A549 (cell line): ENCODE results near the gene TSN. TPM values are rescaled to one million over a fixed set of nuclear protein-coding genes. Genes with fewer than 3 reads are reported as not detected.

Experiments used
- ATAC-seq, 2 experiments: fragments of 200-7000 bp in 1 of 2; fragments of >200 bp in 1 of 2; cut with Nextera tagmentation in 1 of 2; cut with Tn5 transposase in 1 of 2; 3 replicates each; pipeline versions ENCODE4 v1.8.0 to v1.9.1; 2018 to 2020; ENCODE audit warnings: mild to moderate bottlenecking in 1 of 2, moderate library complexity in 1 of 2
- CTCF ChIA-PET: fragments of 300-600 bp; sonication (Branson Sonifier 250); formaldehyde crosslinking; extraction: SDS; loops from one replicate; lab custom pipeline; 2021; ENCODE audit warnings: antibody characterized with exemption, inconsistent platforms; lab: Yijun Ruan, JAX
- POLR2A ChIA-PET: fragments of 350-600 bp; formaldehyde crosslinking; extraction: SDS; loops from one replicate; lab custom pipeline; 2021; ENCODE audit warnings: antibody characterized with exemption, inconsistent platforms; lab: Yijun Ruan, JAX
- DNase-seq, 2 experiments: peaks; one replicate each; pipeline versions ENCODE4 v3.0.0 to v3.0.0-alpha.2; 2011 to 2016; ENCODE audit warnings: low read depth in 1 of 2, low spot score in 1 of 2
- FAIRE-seq: peaks from 2 replicates; lab custom pipeline; 2011; peaks lifted over from hg19 to GRCh38; lab: Jason Lieb, UNC
- H3K27ac ChIP-seq, 2 experiments: fragments of >200 bp; sonication (Bioruptor Twin); formaldehyde crosslinking; 3 replicates each; pipeline ENCODE4 v1.5.1; 2016 to 2017
- H3K4me1 ChIP-seq: fragments of >200 bp; sonication (Bioruptor Twin); formaldehyde crosslinking; 3 replicates; pipeline ENCODE4 v1.6.1; 2016
- H3K4me2 ChIP-seq: fragments of >200 bp; sonication (Bioruptor Twin); formaldehyde crosslinking; 3 replicates; pipeline ENCODE4 v1.6.1; 2016
- H3K4me3 ChIP-seq: fragments of >200 bp; sonication (Bioruptor Twin); formaldehyde crosslinking; 3 replicates; pipeline ENCODE4 v1.5.1; 2016
- H3K9me3 ChIP-seq: fragments of >200 bp; sonication (Bioruptor Twin); formaldehyde crosslinking; 3 replicates; pipeline ENCODE4 v1.6.1; 2016
- BCL3 ChIP-seq: fragments of >200 bp; sonication (Bioruptor Twin); formaldehyde crosslinking; IDR thresholded peaks from 3 replicates; pipeline ENCODE4 v1.6.1; 2016
- BHLHE40 ChIP-seq: IDR thresholded peaks from 2 replicates; pipeline ENCODE4 v1.6.1; 2012; ENCODE audit warnings: low read depth, low read length, inconsistent platforms
- CBX8 ChIP-seq: fragments of 200-600 bp; sonication (generic); IDR thresholded peaks from 2 replicates; pipeline ENCODE4 v1.6.1; 2016
- CEBPB ChIP-seq, 2 experiments: fragments of >200 bp in 1 of 2; sonication (Bioruptor Twin) in 1 of 2; formaldehyde crosslinking in 1 of 2; IDR thresholded peaks; 2 replicates each; pipeline ENCODE4 v1.6.1; 2012 to 2016
- EHF ChIP-seq: fragments of 250-450 bp; sonication (Bioruptor Pico); IDR thresholded peaks from 2 replicates; pipeline ENCODE4 v1.5.0; 2020; ENCODE audit warnings: mild to moderate bottlenecking
- EP300 ChIP-seq, 2 experiments: fragments of >200 bp; sonication (Bioruptor Twin); formaldehyde crosslinking; IDR thresholded peaks; 2 replicates in 1 of 2; 3 replicates in 1 of 2; pipeline ENCODE4 v1.6.1; 2016 to 2017
- FOXS1 ChIP-seq: fragments of 250-450 bp; sonication (Bioruptor Pico); IDR thresholded peaks from 2 replicates; pipeline ENCODE4 v1.5.0; 2020; ENCODE audit warnings: mild to moderate bottlenecking, moderate library complexity
- HDAC2 ChIP-seq: fragments of 200-600 bp; sonication (generic); IDR thresholded peaks from 2 replicates; pipeline ENCODE4 v1.6.1; 2016
- HOXB13 ChIP-seq: fragments of 250-450 bp; sonication (Bioruptor Pico); IDR thresholded peaks from 2 replicates; pipeline ENCODE4 v1.5.0; 2020; ENCODE audit warnings: low read depth, mild to moderate bottlenecking, moderate library complexity
- HOXB5 ChIP-seq: fragments of 250-450 bp; sonication (Bioruptor Pico); IDR thresholded peaks from 2 replicates; pipeline ENCODE4 v1.5.0; 2020; ENCODE audit warnings: mild to moderate bottlenecking, moderate library complexity
- JUN ChIP-seq, 2 experiments: fragments of >200 bp; sonication (Bioruptor Twin); formaldehyde crosslinking; IDR thresholded peaks; 2 replicates in 1 of 2; 3 replicates in 1 of 2; pipeline ENCODE4 v1.6.1; 2016 to 2017
- KDM5A ChIP-seq: fragments of 200-600 bp; sonication (generic); IDR thresholded peaks from 2 replicates; pipeline ENCODE4 v1.6.1; 2016; ENCODE audit warnings: antibody characterized with exemption, mild to moderate bottlenecking
- MAFK ChIP-seq: fragments of 450-650 bp; IDR thresholded peaks from 2 replicates; pipeline ENCODE4 v1.6.1; 2014; ENCODE audit not compliant: partially characterized antibody
- MAX ChIP-seq: IDR thresholded peaks from 2 replicates; pipeline ENCODE4 v1.6.1; 2012
- MAZ ChIP-seq: fragments of 150-350 bp; IDR thresholded peaks from 2 replicates; pipeline ENCODE4 v1.6.1; 2014; ENCODE audit warnings: antibody characterized with exemption, low read depth, low read length, borderline replicate concordance
- MYC ChIP-seq: IDR thresholded peaks from 2 replicates; pipeline ENCODE4 v1.6.1; 2012; ENCODE audit warnings: mild to moderate bottlenecking, inconsistent platforms, low read length, improper control_type of control experiment, borderline replicate concordance
- PHF8 ChIP-seq: fragments of 200-600 bp; sonication (generic); IDR thresholded peaks from 2 replicates; pipeline ENCODE4 v1.6.1; 2016; ENCODE audit warnings: low read depth, mild to moderate bottlenecking, antibody characterized with exemption, moderate library complexity, borderline replicate concordance
- POLR2A ChIP-seq: IDR thresholded peaks from 2 replicates; pipeline ENCODE4 v1.6.1; 2012; ENCODE audit warnings: mild to moderate bottlenecking, low read length
- RAD21 ChIP-seq, 2 experiments: fragments of >200 bp in 1 of 2; sonication (Bioruptor Twin) in 1 of 2; formaldehyde crosslinking in 1 of 2; IDR thresholded peaks in 1 of 2; conservative IDR thresholded peaks in 1 of 2; 2 replicates in 1 of 2; 3 replicates in 1 of 2; pipeline ENCODE4 v1.6.1; 2012 to 2018; ENCODE audit warnings: inconsistent platforms in 1 of 2
- RCOR1 ChIP-seq: fragments of 150-350 bp; IDR thresholded peaks from 2 replicates; pipeline ENCODE4 v1.6.1; 2014; ENCODE audit warnings: antibody characterized with exemption, low read length, low read depth
- RFX5 ChIP-seq: fragments of 450-650 bp; IDR thresholded peaks from 2 replicates; pipeline ENCODE4 v1.7.1; 2014; ENCODE audit warnings: antibody characterized with exemption, mild to moderate bottlenecking, moderate library complexity
- SREBF2 ChIP-seq: fragments of 450-650 bp; IDR thresholded peaks from 2 replicates; pipeline ENCODE4 v1.6.1; 2014; ENCODE audit warnings: mild to moderate bottlenecking, moderate library complexity
- TFCP2L1 ChIP-seq: fragments of 250-450 bp; sonication (Bioruptor Pico); IDR thresholded peaks from 2 replicates; pipeline ENCODE4 v1.5.0; 2021; ENCODE audit warnings: mild to moderate bottlenecking
- USF2 ChIP-seq: fragments of 450-650 bp; IDR thresholded peaks from 2 replicates; pipeline ENCODE4 v1.6.1; 2014; ENCODE audit warnings: antibody characterized with exemption
- ZNF302 ChIP-seq: fragments of 250-450 bp; sonication (Bioruptor Pico); IDR thresholded peaks from 2 replicates; pipeline ENCODE4 v1.9.0; 2021; ENCODE audit warnings: inconsistent platforms, mild to moderate bottlenecking, moderate library complexity
- ZSCAN20 ChIP-seq: fragments of 250-450 bp; sonication (Bioruptor Pico); IDR thresholded peaks from 2 replicates; pipeline ENCODE4 v1.8.0; 2022; ENCODE audit warnings: mild to moderate bottlenecking, moderate library complexity
- WGBS: methylation state at CpG from one replicate; pipeline ENCODE4 v1.1.6; 2017; ENCODE audit errors: missing lambda C conversion rate; 5-methylcytosine and 5-hydroxymethylcytosine counted together
- polyA plus RNA-seq, 4 experiments: library from polyadenylated mRNA; depleted of rRNA in 3 of 4; stranded (reverse); fragments of >200 nt; fragmentation: RNase III in 1 of 4; extraction: RNeasy Plus Mini Kit Qiagen cat#74134 plus additional on column Dnase treatment in 1 of 4; gene quantifications; 2 replicates in 3 of 4; 3 replicates in 1 of 4; pipeline ENCODE4 v1.2.3, GENCODE V29; 2011 to 2017
- TF ChIP-seq, protein P1 (sequence below): IDR thresholded peaks from 2 replicates; pipeline ENCODE4 v1.6.1; 2012; ENCODE audit warnings: low read depth, borderline replicate concordance
- TF ChIP-seq, protein P2 (sequence below): fragments of >200 bp; sonication (Bioruptor Twin); formaldehyde crosslinking; IDR thresholded peaks from 2 replicates; pipeline ENCODE4 v1.6.1; 2016
- TF ChIP-seq, protein P3 (sequence below): fragments of 250-450 bp; sonication (Bioruptor Pico); IDR thresholded peaks from 2 replicates; pipeline ENCODE4 v1.5.0; 2020; ENCODE audit warnings: low read depth, mild to moderate bottlenecking, moderate library complexity

Gene TSN
- polyA plus RNA-seq, 2 of the 4 experiments (the other 2 are of a cell fraction): 56.8 to 101 TPM

DNA sequence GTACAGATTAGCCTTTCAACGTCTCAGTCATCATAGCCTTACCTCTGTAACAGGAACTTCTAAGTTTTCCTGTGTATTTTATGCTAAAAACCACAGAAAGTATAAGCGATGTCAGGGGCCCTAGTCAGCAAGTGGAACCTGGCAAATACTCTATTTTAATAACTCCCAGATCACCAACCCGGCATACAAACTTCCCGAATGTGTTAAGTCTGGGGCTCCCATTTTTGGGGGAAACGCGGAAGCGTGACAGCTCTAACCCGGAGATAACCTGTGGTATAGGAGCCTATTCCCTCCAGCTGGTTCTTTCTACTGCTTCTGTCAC, 19.4 kb upstream of the TSN start:
- DNase-seq (no peak), ATAC-seq (no peak), FAIRE-seq (no peak)
- H3K27ac ChIP-seq: peak overlapping the region; percentile 88 to 94
- TF ChIP-seq HDAC2: no peak
- TF ChIP-seq CBX8: no peak
- no peak for TF ChIP-seq MAZ
- H3K4me1 ChIP-seq: peaks cover 14% of the 10 kb centered on the region; the same call in 1 of the 3 replicates
- no peaks in the 10 kb centered on the region for H3K9me3 ChIP-seq
- H3K4me2 ChIP-seq: peak overlapping the region; percentile 88
- POLR2A ChIA-PET: interaction anchor here (0.5 to 2.1 kb wide), 6 partner anchors 8 to 205 kb away, joined by 3 to 16 read pairs (median 4); partner anchors contain the start of genes RNU4ATAC and TSN
- 1% methylated on average over 8 of the region's 8 CpGs for WGBS
- H3K4me3 ChIP-seq: peak overlapping the region; percentile 89
- CTCF ChIA-PET: interaction anchor here (0.6 to 2.5 kb wide), 4 partner anchors 16 to 204 kb away, joined by 3 to 6 read pairs (median 4); no protein-coding TSS in a partner anchor

DNA sequence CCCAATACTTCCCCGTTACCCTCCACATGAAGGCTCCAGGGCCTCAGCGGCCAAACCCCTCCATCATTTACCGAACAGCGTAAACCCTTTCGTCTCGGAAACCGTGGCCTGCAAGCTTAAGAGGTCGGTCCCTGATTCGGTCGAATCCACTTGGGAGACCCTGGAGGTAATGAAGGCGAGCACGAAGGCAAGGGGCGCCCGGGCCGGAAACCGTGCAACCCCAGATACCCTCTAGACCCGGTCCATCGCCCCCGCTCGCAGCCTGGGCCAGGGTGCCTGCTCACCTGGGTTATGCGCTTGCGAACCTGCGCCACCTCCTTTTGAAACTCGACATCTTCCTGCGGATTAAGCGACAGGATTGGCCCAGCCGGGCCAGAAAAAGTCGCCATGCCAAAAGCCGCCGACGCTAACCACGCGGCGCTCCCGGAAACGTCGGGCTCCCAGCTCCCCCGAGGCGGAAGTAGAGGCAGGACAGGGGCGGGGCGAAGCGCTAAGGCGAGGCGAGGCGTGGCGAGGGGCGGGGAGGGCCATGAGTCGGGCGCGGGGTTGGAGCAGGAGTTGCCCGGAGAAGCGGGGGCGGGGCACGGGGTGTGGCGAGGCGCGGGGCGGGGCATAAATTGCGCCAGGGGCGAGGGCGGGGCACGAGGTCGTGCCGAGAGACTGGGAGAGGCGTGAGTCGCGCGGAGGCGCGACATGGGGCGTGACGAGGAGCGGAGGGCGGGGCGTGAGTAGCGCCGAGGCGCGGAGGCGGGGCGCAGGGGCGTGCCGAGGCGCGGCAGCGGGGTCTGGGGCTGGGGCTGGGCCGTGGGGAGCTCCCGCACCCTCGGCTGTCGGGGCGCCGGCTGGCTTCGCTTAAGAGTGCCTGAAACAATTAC, 18.8 kb upstream of the TSN start, which contains the start of gene NIFK:
TSS of gene NIFK (minus strand) at position 414 of the 875 bp plus-strand sequence. CDS start at position 389, 25 bp downstream.
- ChIA-PET CTCF (interaction anchor here (0.6 to 2.5 kb wide), 5 partner anchors 17 to 204 kb away, joined by 3 to 6 read pairs (median 3); no protein-coding TSS in a partner anchor), POLR2A (interaction anchor here (0.5 to 2.1 kb wide), 7 partner anchors 8 to 206 kb away, joined by 3 to 16 read pairs (median 3); partner anchors contain the start of genes CLASP1, RNU4ATAC and TSN)
- peaks cover 14% of the 10 kb centered on the region; the same call in 1 of the 3 replicates for H3K4me1 ChIP-seq
- WGBS: under 1% methylated on average over 37 of the region's 93 CpGs
- no peaks in the 10 kb centered on the region for H3K9me3 ChIP-seq
- TF ChIP-seq MAZ (peak; percentile 68; the same call in 1 of the 2 replicates), MAX (peak; percentile 98), ZNF302 (CRISPR knock-in tag) (no peak), KDM5A (peak; percentile 65), HOXB5 (CRISPR knock-in tag) (no peak), FOXS1 (CRISPR knock-in tag) (no peak), JUN (IDR thresholded peaks at IDR 0.05) (peak; percentile 78 to 87), POLR2A (peak; percentile 76), PHF8 (peak; percentile 79; the same call in 1 of the 2 replicates), BCL3 (peak; percentile 28; the same call in 1 of the 3 replicates), USF2 (peak; percentile 9; the same call in 1 of the 2 replicates), ZSCAN20 (CRISPR knock-in tag) (no peak), MYC (peak; percentile 97)
- TF ChIP-seq, protein P1, sequence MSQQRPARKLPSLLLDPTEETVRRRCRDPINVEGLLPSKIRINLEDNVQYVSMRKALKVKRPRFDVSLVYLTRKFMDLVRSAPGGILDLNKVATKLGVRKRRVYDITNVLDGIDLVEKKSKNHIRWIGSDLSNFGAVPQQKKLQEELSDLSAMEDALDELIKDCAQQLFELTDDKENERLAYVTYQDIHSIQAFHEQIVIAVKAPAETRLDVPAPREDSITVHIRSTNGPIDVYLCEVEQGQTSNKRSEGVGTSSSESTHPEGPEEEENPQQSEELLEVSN: peak; percentile 62; the same call in 1 of the 2 replicates
- peak; percentile 84 to 98 for DNase-seq
- no peak for FAIRE-seq
- peak within 1 kb of the TSS; percentile 89 for H3K4me3 ChIP-seq
- peak within 1 kb of the TSS; percentile 88 to 94 for H3K27ac ChIP-seq
- peak within 1 kb of the TSS; percentile 90 for H3K4me2 ChIP-seq
- ATAC-seq: peak; percentile 94 to 98

GRCh38 chr2:121740973-121741372, 14.5 kb upstream of the TSN start:
- ChIA-PET POLR2A (no interaction called here), CTCF (no interaction called here)
- H3K9me3 ChIP-seq: 0 out of 3 replicates have a peak, but pooled peaks cover 4% of the 10 kb centered on the region
- H3K4me3 ChIP-seq: no peak overlapping the region
- WGBS: 64% methylated on average over 5 of the region's 6 CpGs
- no peak overlapping the region for H3K27ac ChIP-seq
- no peak for DNase-seq
- H3K4me2 ChIP-seq: no peak overlapping the region
- no peak for FAIRE-seq
- ATAC-seq: no peak
- H3K4me1 ChIP-seq: 0 out of 3 replicates have a peak, but pooled peaks cover 5% of the 10 kb centered on the region
- TF ChIP-seq RCOR1: no peak
- no peak for TF ChIP-seq RFX5
- TF ChIP-seq CEBPB (IDR thresholded peaks at IDR 0.05): no peak
- TF ChIP-seq, protein P2, sequence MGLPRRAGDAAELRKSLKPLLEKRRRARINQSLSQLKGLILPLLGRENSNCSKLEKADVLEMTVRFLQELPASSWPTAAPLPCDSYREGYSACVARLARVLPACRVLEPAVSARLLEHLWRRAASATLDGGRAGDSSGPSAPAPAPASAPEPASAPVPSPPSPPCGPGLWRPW: no peak
- no peak for TF ChIP-seq ZNF302 (CRISPR knock-in tag)
- no peak for TF ChIP-seq HOXB13
- TF ChIP-seq EHF (CRISPR knock-in tag): no peak
- TF ChIP-seq, protein P1: no peak
- TF ChIP-seq MAFK: no peak
- TF ChIP-seq SREBF2: no peak
- TF ChIP-seq, protein P3, sequence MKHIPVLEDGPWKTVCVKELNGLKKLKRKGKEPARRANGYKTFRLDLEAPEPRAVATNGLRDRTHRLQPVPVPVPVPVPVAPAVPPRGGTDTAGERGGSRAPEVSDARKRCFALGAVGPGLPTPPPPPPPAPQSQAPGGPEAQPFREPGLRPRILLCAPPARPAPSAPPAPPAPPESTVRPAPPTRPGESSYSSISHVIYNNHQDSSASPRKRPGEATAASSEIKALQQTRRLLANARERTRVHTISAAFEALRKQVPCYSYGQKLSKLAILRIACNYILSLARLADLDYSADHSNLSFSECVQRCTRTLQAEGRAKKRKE: no peak
- no peak for TF ChIP-seq BHLHE40
- TF ChIP-seq TFCP2L1 (CRISPR knock-in tag): no peak
- TF ChIP-seq RAD21 (conservative IDR thresholded peaks at IDR 0.05 in 1 of 2, IDR thresholded peaks at IDR 0.05 in 1 of 2): no peak
- no peak for TF ChIP-seq PHF8
- TF ChIP-seq EP300 (IDR thresholded peaks at IDR 0.05): no peak
